ENCODE results near the gene ZFY. TPM values are rescaled to one million over a fixed set of nuclear protein-coding genes. Genes with fewer than 3 reads are reported as not detected.

Gene ZFY
- total and polyA plus RNA-seq, 2 of the 13 experiments (the other 11 are each of a cell fraction or from before 2014, with no cell fraction given): 3.3 to 17.1 TPM

- TF ChIP-seq MTA3 (CRISPR knock-in tag; IDR thresholded peaks at IDR 0.05): no peak
- TF ChIP-seq ZNF615 (CRISPR knock-in tag; IDR thresholded peaks at IDR 0.05; ENCODE audit: borderline replicate concordance): no peak
- TF ChIP-seq ZNF101 (CRISPR knock-in tag; IDR thresholded peaks at IDR 0.05; ENCODE audit: borderline replicate concordance, low read depth): no peak
- no peak for TF ChIP-seq GTF2F1 (IDR thresholded peaks at IDR 0.05; ENCODE audit: low read length)
- TF ChIP-seq ZNF883 (CRISPR knock-in tag; IDR thresholded peaks at IDR 0.05; ENCODE audit: not compliant biosample characterization): no peak
- TF ChIP-seq AHR (CRISPR knock-in tag; IDR thresholded peaks at IDR 0.05): no peak
- no peak for TF ChIP-seq IKZF1 (IDR thresholded peaks at IDR 0.05)
- no peak for TF ChIP-seq ZNF75D (CRISPR knock-in tag; IDR thresholded peaks at IDR 0.05; ENCODE audit: borderline replicate concordance)
- no peak for TF ChIP-seq KLF9 (CRISPR knock-in tag; IDR thresholded peaks at IDR 0.05; ENCODE audit: low read depth)
- no peak for TF ChIP-seq ZNF792 (CRISPR knock-in tag; IDR thresholded peaks at IDR 0.05)
- no peak for TF ChIP-seq ZBED4 (CRISPR knock-in tag; IDR thresholded peaks at IDR 0.05; ENCODE audit: borderline replicate concordance)
- no peak for TF ChIP-seq SUZ12 (IDR thresholded peaks at IDR 0.05; ENCODE audit: low read depth, low read length)
- BruUV-seq (replicated peaks): no TSS peak
- no peak overlapping the region for H3K27ac ChIP-seq (ENCODE audit: extremely low read length, insufficient read depth, low read length)
- H2AFZ ChIP-seq (ENCODE audit: low read length): no peak overlapping the region
- no peaks in the 10 kb centered on the region for H3K4me1 ChIP-seq (ENCODE audit: insufficient read depth, low read length)
- no peaks in the 10 kb centered on the region for H4K20me1 ChIP-seq (ENCODE audit: insufficient read depth, low read length)
- no peaks in the 10 kb centered on the region for H3K9me3 ChIP-seq (ENCODE audit: low read length)
- ATAC-seq: no peak
- H3K36me3 ChIP-seq (replicated peaks in 1 of 2; ENCODE audit: control insufficient read depth in 1 of 2, insufficient read depth in 2 of 2, low read length in 2 of 2): no peaks in the 10 kb centered on the region
- H3K4me2 ChIP-seq (ENCODE audit: low read depth, low read length): no peak overlapping the region
- no peak for FAIRE-seq
- no peaks in the 10 kb centered on the region for H3K27me3 ChIP-seq (ENCODE audit: control insufficient read depth in 1 of 2, insufficient read depth in 2 of 2, low read length in 2 of 2)
- intact Hi-C loops (cut with micrococcal nuclease; ENCODE audit: unreplicated experiment) (no loop called here), in situ Hi-C loops (cut with HindIII; ENCODE audit: extremely low pct_ligation_motif_present, low pct_unique_long_range_greater_than_20kb) (no loop called here)
- no peak overlapping the region for H3K9ac ChIP-seq (ENCODE audit: insufficient read depth, low read depth, low read length)
- H3K79me2 ChIP-seq (ENCODE audit: insufficient read depth, low read length): no peaks in the 10 kb centered on the region
- POLR2A ChIA-PET: no interaction called here
- CTCF ChIA-PET (ENCODE audit: low intra/inter-chr PET ratio, low total read pairs): no interaction called here
- DNase-seq (ENCODE audit: low spot score): no peak
- WGBS (ENCODE audit: low lambda C conversion rate): 53% methylated on average over 4 of the region's 4 CpGs
- H3K4me3 ChIP-seq (replicated peaks in 1 of 3; ENCODE audit: insufficient read depth in 1 of 3, low read depth in 2 of 3, low read length in 3 of 3): no peak overlapping the region
Observed at GRCh38 chrY:3012226-3012625, 77.0 kb downstream of the ZFY start.

All from HepG2 (cell line).